ENCODE measurements around the gene NR1D2.

- no peak for TF ChIP-seq CTCF (conservative IDR thresholded peaks at IDR 0.05; ENCODE audit: low read depth in 2 of 2)
- TF ChIP-seq EZH2 (IDR thresholded peaks at IDR 0.05; ENCODE audit: low read depth, unreplicated experiment): no peak
- TF ChIP-seq EZH2phosphoT487 (IDR thresholded peaks at IDR 0.05; ENCODE audit: unreplicated experiment): no peak
- no peak for TF ChIP-seq POLR2AphosphoS5 (IDR thresholded peaks at IDR 0.05; ENCODE audit: low read depth)
- TF ChIP-seq, protein P1, sequence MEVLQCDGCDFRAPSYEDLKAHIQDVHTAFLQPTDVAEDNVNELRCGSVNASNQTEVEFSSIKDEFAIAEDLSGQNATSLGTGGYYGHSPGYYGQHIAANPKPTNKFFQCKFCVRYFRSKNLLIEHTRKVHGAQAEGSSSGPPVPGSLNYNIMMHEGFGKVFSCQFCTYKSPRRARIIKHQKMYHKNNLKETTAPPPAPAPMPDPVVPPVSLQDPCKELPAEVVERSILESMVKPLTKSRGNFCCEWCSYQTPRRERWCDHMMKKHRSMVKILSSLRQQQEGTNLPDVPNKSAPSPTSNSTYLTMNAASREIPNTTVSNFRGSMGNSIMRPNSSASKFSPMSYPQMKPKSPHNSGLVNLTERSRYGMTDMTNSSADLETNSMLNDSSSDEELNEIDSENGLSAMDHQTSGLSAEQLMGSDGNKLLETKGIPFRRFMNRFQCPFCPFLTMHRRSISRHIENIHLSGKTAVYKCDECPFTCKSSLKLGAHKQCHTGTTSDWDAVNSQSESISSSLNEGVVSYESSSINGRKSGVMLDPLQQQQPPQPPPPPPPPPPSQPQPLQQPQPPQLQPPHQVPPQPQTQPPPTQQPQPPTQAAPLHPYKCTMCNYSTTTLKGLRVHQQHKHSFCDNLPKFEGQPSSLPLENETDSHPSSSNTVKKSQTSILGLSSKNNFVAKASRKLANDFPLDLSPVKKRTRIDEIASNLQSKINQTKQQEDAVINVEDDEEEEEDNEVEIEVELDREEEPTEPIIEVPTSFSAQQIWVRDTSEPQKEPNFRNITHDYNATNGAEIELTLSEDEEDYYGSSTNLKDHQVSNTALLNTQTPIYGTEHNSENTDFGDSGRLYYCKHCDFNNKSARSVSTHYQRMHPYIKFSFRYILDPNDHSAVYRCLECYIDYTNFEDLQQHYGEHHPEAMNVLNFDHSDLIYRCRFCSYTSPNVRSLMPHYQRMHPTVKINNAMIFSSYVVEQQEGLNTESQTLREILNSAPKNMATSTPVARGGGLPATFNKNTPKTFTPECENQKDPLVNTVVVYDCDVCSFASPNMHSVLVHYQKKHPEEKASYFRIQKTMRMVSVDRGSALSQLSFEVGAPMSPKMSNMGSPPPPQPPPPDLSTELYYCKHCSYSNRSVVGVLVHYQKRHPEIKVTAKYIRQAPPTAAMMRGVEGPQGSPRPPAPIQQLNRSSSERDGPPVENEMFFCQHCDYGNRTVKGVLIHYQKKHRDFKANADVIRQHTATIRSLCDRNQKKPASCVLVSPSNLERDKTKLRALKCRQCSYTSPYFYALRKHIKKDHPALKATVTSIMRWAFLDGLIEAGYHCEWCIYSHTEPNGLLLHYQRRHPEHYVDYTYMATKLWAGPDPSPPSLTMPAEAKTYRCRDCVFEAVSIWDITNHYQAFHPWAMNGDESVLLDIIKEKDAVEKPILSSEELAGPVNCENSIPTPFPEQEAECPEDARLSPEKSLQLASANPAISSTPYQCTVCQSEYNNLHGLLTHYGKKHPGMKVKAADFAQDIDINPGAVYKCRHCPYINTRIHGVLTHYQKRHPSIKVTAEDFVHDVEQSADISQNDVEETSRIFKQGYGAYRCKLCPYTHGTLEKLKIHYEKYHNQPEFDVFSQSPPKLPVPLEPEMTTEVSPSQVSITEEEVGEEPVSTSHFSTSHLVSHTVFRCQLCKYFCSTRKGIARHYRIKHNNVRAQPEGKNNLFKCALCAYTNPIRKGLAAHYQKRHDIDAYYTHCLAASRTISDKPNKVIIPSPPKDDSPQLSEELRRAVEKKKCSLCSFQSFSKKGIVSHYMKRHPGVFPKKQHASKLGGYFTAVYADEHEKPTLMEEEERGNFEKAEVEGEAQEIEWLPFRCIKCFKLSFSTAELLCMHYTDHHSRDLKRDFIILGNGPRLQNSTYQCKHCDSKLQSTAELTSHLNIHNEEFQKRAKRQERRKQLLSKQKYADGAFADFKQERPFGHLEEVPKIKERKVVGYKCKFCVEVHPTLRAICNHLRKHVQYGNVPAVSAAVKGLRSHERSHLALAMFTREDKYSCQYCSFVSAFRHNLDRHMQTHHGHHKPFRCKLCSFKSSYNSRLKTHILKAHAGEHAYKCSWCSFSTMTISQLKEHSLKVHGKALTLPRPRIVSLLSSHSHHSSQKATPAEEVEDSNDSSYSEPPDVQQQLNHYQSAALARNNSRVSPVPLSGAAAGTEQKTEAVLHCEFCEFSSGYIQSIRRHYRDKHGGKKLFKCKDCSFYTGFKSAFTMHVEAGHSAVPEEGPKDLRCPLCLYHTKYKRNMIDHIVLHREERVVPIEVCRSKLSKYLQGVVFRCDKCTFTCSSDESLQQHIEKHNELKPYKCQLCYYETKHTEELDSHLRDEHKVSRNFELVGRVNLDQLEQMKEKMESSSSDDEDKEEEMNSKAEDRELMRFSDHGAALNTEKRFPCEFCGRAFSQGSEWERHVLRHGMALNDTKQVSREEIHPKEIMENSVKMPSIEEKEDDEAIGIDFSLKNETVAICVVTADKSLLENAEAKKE (CRISPR knock-in tag; IDR thresholded peaks at IDR 0.05): no peak
- no peak for TF ChIP-seq STAT1 (IDR thresholded peaks at IDR 0.05; ENCODE audit: unreplicated experiment)
- TF ChIP-seq, protein P2, sequence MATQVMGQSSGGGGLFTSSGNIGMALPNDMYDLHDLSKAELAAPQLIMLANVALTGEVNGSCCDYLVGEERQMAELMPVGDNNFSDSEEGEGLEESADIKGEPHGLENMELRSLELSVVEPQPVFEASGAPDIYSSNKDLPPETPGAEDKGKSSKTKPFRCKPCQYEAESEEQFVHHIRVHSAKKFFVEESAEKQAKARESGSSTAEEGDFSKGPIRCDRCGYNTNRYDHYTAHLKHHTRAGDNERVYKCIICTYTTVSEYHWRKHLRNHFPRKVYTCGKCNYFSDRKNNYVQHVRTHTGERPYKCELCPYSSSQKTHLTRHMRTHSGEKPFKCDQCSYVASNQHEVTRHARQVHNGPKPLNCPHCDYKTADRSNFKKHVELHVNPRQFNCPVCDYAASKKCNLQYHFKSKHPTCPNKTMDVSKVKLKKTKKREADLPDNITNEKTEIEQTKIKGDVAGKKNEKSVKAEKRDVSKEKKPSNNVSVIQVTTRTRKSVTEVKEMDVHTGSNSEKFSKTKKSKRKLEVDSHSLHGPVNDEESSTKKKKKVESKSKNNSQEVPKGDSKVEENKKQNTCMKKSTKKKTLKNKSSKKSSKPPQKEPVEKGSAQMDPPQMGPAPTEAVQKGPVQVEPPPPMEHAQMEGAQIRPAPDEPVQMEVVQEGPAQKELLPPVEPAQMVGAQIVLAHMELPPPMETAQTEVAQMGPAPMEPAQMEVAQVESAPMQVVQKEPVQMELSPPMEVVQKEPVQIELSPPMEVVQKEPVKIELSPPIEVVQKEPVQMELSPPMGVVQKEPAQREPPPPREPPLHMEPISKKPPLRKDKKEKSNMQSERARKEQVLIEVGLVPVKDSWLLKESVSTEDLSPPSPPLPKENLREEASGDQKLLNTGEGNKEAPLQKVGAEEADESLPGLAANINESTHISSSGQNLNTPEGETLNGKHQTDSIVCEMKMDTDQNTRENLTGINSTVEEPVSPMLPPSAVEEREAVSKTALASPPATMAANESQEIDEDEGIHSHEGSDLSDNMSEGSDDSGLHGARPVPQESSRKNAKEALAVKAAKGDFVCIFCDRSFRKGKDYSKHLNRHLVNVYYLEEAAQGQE (IDR thresholded peaks at IDR 0.05; ENCODE audit: unreplicated experiment): no peak
- TF ChIP-seq JUNB (IDR thresholded peaks at IDR 0.05; ENCODE audit: unreplicated experiment): no peak
- TF ChIP-seq CREB1 (CRISPR knock-in tag; IDR thresholded peaks at IDR 0.05; ENCODE audit: low read depth): no peak
- TF ChIP-seq ZNF331 (CRISPR knock-in tag; IDR thresholded peaks at IDR 0.05; ENCODE audit: low read depth): no peak
- no peak for TF ChIP-seq ZNF114 (CRISPR knock-in tag; IDR thresholded peaks at IDR 0.05)
These were observed 39.8 kb downstream of the NR1D2 start for GRCh38 chr3:23984934-23985333.
